ENCODE data around the gene CLPSL2.

GRCh38 chr6:35804996-35805736 lies 28.8 kb downstream of the CLPSL2 start, which contains the start of gene LHFPL5:
- no peak for TF ChIP-seq CTCF (IDR thresholded peaks at IDR 0.05)
- no peak for TF ChIP-seq POLR2A (IDR thresholded peaks at IDR 0.05)

Data from heart left ventricle (tissue), 13 donors.